Measurements from ENCODE around the gene KRTAP9-8.
"Not testable (repeated sequence)": the region's sequence is repeated elsewhere in the genome, so short reads cannot be mapped to it uniquely, and the experiment has no call there.

KRTAP9-8 gene

GRCh38 chr17:41256291-41256685, 18.5 kb downstream of the KRTAP9-8 start:
- DNase-seq: no peak

GRCh38 chr17:41258406-41258805, 20.6 kb downstream of the KRTAP9-8 start:
- DNase-seq: no peak

- no peak for DNase-seq
Measured at GRCh38 chr17:41263212-41263611, 25.4 kb downstream of the KRTAP9-8 start.

GRCh38 chr17:41264599-41264998, 26.8 kb downstream of the KRTAP9-8 start:
- DNase-seq: no peak

- DNase-seq: no peak
Measured at GRCh38 chr17:41265078-41265477, 27.3 kb downstream of the KRTAP9-8 start, which contains the start of gene KRTAP9-6. KRTAP9-6 (plus strand) TSS chr17:41265378; CDS start chr17:41265378, 0 bp downstream.

GRCh38 chr17:41267711-41268110, 29.9 kb downstream of the KRTAP9-8 start:
- DNase-seq: no peak

GRCh38 chr17:41271323-41271722, 33.5 kb downstream of the KRTAP9-8 start:
- DNase-seq: not testable (repeated sequence)

- DNase-seq: no peak
Measured at GRCh38 chr17:41271858-41272257, 34.1 kb downstream of the KRTAP9-8 start.

GRCh38 chr17:41275648-41276190, 37.9 kb downstream of the KRTAP9-8 start, which contains the start of gene KRTAP9-7:
KRTAP9-7 (plus strand) TSS chr17:41275698; CDS start chr17:41275698, 0 bp downstream.
- DNase-seq: not testable (repeated sequence)

- no peak for DNase-seq
Measured at GRCh38 chr17:41278176-41278955, 40.6 kb downstream of the KRTAP9-8 start.

- no peak for DNase-seq
Measured at GRCh38 chr17:41284043-41284442, 46.2 kb downstream of the KRTAP9-8 start.

GRCh38 chr17:41284546-41284945, 46.7 kb downstream of the KRTAP9-8 start:
- no peak for DNase-seq

GRCh38 chr17:41287050-41287449, 49.3 kb downstream of the KRTAP9-8 start:
- DNase-seq: no peak
